SK-N-SH treated with all-trans-retinoic acid at 6 μM for 48 hours (cell line): ENCODE data around the gene PGPEP1.
A peak's percentile ranks its signal among the peaks of the same experiment; 100 is the strongest.

Source experiments
- ATAC-seq: fragments of 200-7000 bp; cut with Tn5 transposase; 3 replicates; pipeline ENCODE4 v1.9.1; 2020; ENCODE audit warnings: mild to moderate bottlenecking, moderate library complexity
- ARNTL ChIP-seq: fragments of 450-650 bp; formaldehyde crosslinking; IDR thresholded peaks from 2 replicates; pipeline ENCODE4 v1.5.0; 2020; ENCODE audit warnings: low read depth, mild to moderate bottlenecking, moderate library complexity, borderline replicate concordance
- BACH2 ChIP-seq: fragments of 250-450 bp; sonication (Bioruptor Pico); IDR thresholded peaks from 2 replicates; pipeline ENCODE4 v1.9.0; 2021; ENCODE audit warnings: mild to moderate bottlenecking, borderline replicate concordance
- CSDC2 ChIP-seq: fragments of 250-450 bp; sonication (Bioruptor Pico); IDR thresholded peaks from 2 replicates; pipeline ENCODE4 v1.5.0; 2020; ENCODE audit warnings: mild to moderate bottlenecking, moderate library complexity
- ESRRG ChIP-seq: fragments of 250-450 bp; sonication (Bioruptor Pico); IDR thresholded peaks from 2 replicates; pipeline ENCODE4 v1.6.1; 2021; ENCODE audit warnings: mild to moderate bottlenecking
- GLIS3 ChIP-seq: fragments of 250-450 bp; sonication (Bioruptor Pico); IDR thresholded peaks from 2 replicates; pipeline ENCODE4 v1.5.0; 2020; ENCODE audit warnings: mild to moderate bottlenecking, moderate library complexity
- ISL1 ChIP-seq: fragments of 250-450 bp; sonication (Bioruptor Pico); IDR thresholded peaks from 2 replicates; pipeline ENCODE4 v2.1.2; 2022; ENCODE audit warnings: mild to moderate bottlenecking, moderate library complexity
- OSR1 ChIP-seq: fragments of 250-450 bp; sonication (Bioruptor Pico); IDR thresholded peaks from 2 replicates; pipeline ENCODE4 v1.8.0; 2022; ENCODE audit warnings: moderate library complexity, mild to moderate bottlenecking, inconsistent platforms
- PATZ1 ChIP-seq: fragments of 250-450 bp; sonication (Bioruptor Pico); IDR thresholded peaks from 2 replicates; pipeline ENCODE4 v1.8.0; 2020; ENCODE audit warnings: mild to moderate bottlenecking, moderate library complexity, borderline replicate concordance
- POU6F1 ChIP-seq: fragments of 250-450 bp; sonication (Bioruptor Pico); IDR thresholded peaks from 2 replicates; pipeline ENCODE4 v1.8.0; 2021; ENCODE audit warnings: low read depth, mild to moderate bottlenecking, moderate library complexity, borderline replicate concordance
- PPARA ChIP-seq: fragments of 250-450 bp; sonication (Bioruptor Pico); IDR thresholded peaks from 2 replicates; pipeline ENCODE4 v1.5.0; 2020; ENCODE audit warnings: mild to moderate bottlenecking, borderline replicate concordance
- RARB ChIP-seq: fragments of 250-450 bp; sonication (Bioruptor Pico); IDR thresholded peaks from 2 replicates; pipeline ENCODE4 v1.8.0; 2021; ENCODE audit warnings: mild to moderate bottlenecking, moderate library complexity
- SNAI2 ChIP-seq: fragments of 250-450 bp; sonication (Bioruptor Pico); IDR thresholded peaks from 2 replicates; pipeline ENCODE4 v1.5.0; 2020; ENCODE audit warnings: mild to moderate bottlenecking, moderate library complexity
- TCF4 ChIP-seq: fragments of 250-450 bp; sonication (Bioruptor Pico); IDR thresholded peaks from 2 replicates; pipeline ENCODE4 v1.8.0; 2021; ENCODE audit warnings: mild to moderate bottlenecking, moderate library complexity, borderline replicate concordance
- TOX ChIP-seq: fragments of 250-450 bp; sonication (Bioruptor Pico); IDR thresholded peaks from 2 replicates; pipeline ENCODE4 v1.8.0; 2021; ENCODE audit warnings: mild to moderate bottlenecking, moderate library complexity, borderline replicate concordance
- ZC3H10 ChIP-seq: fragments of 250-450 bp; sonication (Bioruptor Pico); IDR thresholded peaks from 2 replicates; pipeline ENCODE4 v1.5.1; 2021; ENCODE audit warnings: mild to moderate bottlenecking, moderate library complexity
- ZFP3 ChIP-seq: fragments of 250-450 bp; sonication (Bioruptor Pico); IDR thresholded peaks from 2 replicates; pipeline ENCODE4 v1.5.0; 2020; ENCODE audit warnings: mild to moderate bottlenecking, moderate library complexity
- ZFP30 ChIP-seq: fragments of 450-650 bp; formaldehyde crosslinking; IDR thresholded peaks from 2 replicates; pipeline ENCODE4 v1.5.0; 2022; ENCODE audit warnings: mild to moderate bottlenecking, moderate library complexity
- ZNF565 ChIP-seq: fragments of 450-650 bp; formaldehyde crosslinking; conservative IDR thresholded peaks from 2 replicates; pipeline ENCODE4 v1.5.0; 2020; ENCODE audit warnings: low read depth, mild to moderate bottlenecking, moderate library complexity
- ZNF70 ChIP-seq: fragments of 450-650 bp; formaldehyde crosslinking; IDR thresholded peaks from 2 replicates; pipeline ENCODE4 v1.5.0; 2020; ENCODE audit warnings: mild to moderate bottlenecking, moderate library complexity
- ZNF8 ChIP-seq: fragments of 450-650 bp; formaldehyde crosslinking; IDR thresholded peaks from 2 replicates; pipeline ENCODE4 v1.5.0; 2020; ENCODE audit warnings: mild to moderate bottlenecking, moderate library complexity
- TF ChIP-seq, protein P1 (sequence below): fragments of 250-450 bp; sonication (Bioruptor Pico); IDR thresholded peaks from 2 replicates; pipeline ENCODE4 v1.5.1; 2020; ENCODE audit warnings: low read depth, mild to moderate bottlenecking, moderate library complexity
- TF ChIP-seq, protein P2 (sequence below): fragments of 250-450 bp; sonication (Bioruptor Pico); IDR thresholded peaks from 2 replicates; pipeline ENCODE4 v1.5.0; 2020; ENCODE audit warnings: mild to moderate bottlenecking, moderate library complexity
- TF ChIP-seq, protein P3 (sequence below): fragments of 250-450 bp; sonication (Bioruptor Pico); IDR thresholded peaks from 2 replicates; pipeline ENCODE4 v1.5.1; 2021; ENCODE audit warnings: mild to moderate bottlenecking, moderate library complexity

PGPEP1 gene

GRCh38 chr19:18364826-18365528 is 24.6 kb downstream of the PGPEP1 start:
- TF ChIP-seq SNAI2 (CRISPR knock-in tag) (peak; percentile 98), ZNF565 (CRISPR knock-in tag) (peak; percentile 65; the same call in 1 of the 2 replicates), ZNF70 (CRISPR knock-in tag) (peak; percentile 39; the same call in 1 of the 2 replicates), ARNTL (CRISPR knock-in tag) (no peak; the same call in 1 of the 2 replicates), CSDC2 (CRISPR knock-in tag) (peak; percentile 91), TOX (peak; percentile 20; the same call in 1 of the 2 replicates), ZFP3 (CRISPR knock-in tag) (peak; percentile 87), TCF4 (CRISPR knock-in tag) (peak; percentile 66; the same call in 1 of the 2 replicates), ESRRG (CRISPR knock-in tag) (no peak), ZNF8 (CRISPR knock-in tag) (0 out of 2 replicates have a peak, but pooled peaks have one; percentile 33), GLIS3 (0 out of 2 replicates have a peak, but pooled peaks have one; percentile 15), POU6F1 (CRISPR knock-in tag) (0 out of 2 replicates have a peak, but pooled peaks have one; percentile 16), ISL1 (CRISPR knock-in tag) (peak; percentile 78), RARB (CRISPR knock-in tag) (no peak), PPARA (CRISPR knock-in tag) (peak; percentile 49; the same call in 1 of the 2 replicates), ZFP30 (CRISPR knock-in tag) (0 out of 2 replicates have a peak, but pooled peaks have one; percentile 25), BACH2 (CRISPR knock-in tag) (no peak), OSR1 (CRISPR knock-in tag) (no peak), PATZ1 (peak; percentile 56), ZC3H10 (CRISPR knock-in tag) (peak; percentile 13; the same call in 1 of the 2 replicates)
- TF ChIP-seq, protein P1, sequence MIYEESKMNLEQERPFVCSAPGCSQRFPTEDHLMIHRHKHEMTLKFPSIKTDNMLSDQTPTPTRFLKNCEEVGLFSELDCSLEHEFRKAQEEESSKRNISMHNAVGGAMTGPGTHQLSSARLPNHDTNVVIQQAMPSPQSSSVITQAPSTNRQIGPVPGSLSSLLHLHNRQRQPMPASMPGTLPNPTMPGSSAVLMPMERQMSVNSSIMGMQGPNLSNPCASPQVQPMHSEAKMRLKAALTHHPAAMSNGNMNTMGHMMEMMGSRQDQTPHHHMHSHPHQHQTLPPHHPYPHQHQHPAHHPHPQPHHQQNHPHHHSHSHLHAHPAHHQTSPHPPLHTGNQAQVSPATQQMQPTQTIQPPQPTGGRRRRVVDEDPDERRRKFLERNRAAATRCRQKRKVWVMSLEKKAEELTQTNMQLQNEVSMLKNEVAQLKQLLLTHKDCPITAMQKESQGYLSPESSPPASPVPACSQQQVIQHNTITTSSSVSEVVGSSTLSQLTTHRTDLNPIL (CRISPR knock-in tag), result peak; percentile 79
- TF ChIP-seq, protein P2, sequence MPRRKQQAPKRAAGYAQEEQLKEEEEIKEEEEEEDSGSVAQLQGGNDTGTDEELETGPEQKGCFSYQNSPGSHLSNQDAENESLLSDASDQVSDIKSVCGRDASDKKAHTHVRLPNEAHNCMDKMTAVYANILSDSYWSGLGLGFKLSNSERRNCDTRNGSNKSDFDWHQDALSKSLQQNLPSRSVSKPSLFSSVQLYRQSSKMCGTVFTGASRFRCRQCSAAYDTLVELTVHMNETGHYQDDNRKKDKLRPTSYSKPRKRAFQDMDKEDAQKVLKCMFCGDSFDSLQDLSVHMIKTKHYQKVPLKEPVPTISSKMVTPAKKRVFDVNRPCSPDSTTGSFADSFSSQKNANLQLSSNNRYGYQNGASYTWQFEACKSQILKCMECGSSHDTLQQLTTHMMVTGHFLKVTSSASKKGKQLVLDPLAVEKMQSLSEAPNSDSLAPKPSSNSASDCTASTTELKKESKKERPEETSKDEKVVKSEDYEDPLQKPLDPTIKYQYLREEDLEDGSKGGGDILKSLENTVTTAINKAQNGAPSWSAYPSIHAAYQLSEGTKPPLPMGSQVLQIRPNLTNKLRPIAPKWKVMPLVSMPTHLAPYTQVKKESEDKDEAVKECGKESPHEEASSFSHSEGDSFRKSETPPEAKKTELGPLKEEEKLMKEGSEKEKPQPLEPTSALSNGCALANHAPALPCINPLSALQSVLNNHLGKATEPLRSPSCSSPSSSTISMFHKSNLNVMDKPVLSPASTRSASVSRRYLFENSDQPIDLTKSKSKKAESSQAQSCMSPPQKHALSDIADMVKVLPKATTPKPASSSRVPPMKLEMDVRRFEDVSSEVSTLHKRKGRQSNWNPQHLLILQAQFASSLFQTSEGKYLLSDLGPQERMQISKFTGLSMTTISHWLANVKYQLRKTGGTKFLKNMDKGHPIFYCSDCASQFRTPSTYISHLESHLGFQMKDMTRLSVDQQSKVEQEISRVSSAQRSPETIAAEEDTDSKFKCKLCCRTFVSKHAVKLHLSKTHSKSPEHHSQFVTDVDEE (CRISPR knock-in tag), result peak; percentile 93
- TF ChIP-seq, protein P3, sequence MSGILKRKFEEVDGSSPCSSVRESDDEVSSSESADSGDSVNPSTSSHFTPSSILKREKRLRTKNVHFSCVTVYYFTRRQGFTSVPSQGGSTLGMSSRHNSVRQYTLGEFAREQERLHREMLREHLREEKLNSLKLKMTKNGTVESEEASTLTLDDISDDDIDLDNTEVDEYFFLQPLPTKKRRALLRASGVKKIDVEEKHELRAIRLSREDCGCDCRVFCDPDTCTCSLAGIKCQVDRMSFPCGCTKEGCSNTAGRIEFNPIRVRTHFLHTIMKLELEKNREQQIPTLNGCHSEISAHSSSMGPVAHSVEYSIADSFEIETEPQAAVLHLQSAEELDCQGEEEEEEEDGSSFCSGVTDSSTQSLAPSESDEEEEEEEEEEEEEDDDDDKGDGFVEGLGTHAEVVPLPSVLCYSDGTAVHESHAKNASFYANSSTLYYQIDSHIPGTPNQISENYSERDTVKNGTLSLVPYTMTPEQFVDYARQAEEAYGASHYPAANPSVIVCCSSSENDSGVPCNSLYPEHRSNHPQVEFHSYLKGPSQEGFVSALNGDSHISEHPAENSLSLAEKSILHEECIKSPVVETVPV (CRISPR knock-in tag), result no peak
- peak; percentile 87 for ATAC-seq

GRCh38 chr19:18366021-18366435 is 25.6 kb downstream of the PGPEP1 start:
- no peak for ATAC-seq
- TF ChIP-seq BACH2 (CRISPR knock-in tag) (no peak), ARNTL (CRISPR knock-in tag) (no peak), ZNF8 (CRISPR knock-in tag) (no peak), ZNF70 (CRISPR knock-in tag) (no peak), RARB (CRISPR knock-in tag) (no peak), ESRRG (CRISPR knock-in tag) (no peak), TOX (no peak), PATZ1 (no peak), ISL1 (CRISPR knock-in tag) (no peak), ZFP30 (CRISPR knock-in tag) (no peak), SNAI2 (CRISPR knock-in tag) (no peak), ZC3H10 (CRISPR knock-in tag) (no peak), OSR1 (CRISPR knock-in tag) (no peak), ZFP3 (CRISPR knock-in tag) (no peak), CSDC2 (CRISPR knock-in tag) (no peak)
- TF ChIP-seq, protein P3 (CRISPR knock-in tag), result no peak
- TF ChIP-seq, protein P1 (CRISPR knock-in tag), result no peak
